ENCODE results near the gene APBB2.

GRCh38 chr4:41202356-41202755 lies 12.0 kb downstream of the APBB2 start:
- TF ChIP-seq, protein P1, sequence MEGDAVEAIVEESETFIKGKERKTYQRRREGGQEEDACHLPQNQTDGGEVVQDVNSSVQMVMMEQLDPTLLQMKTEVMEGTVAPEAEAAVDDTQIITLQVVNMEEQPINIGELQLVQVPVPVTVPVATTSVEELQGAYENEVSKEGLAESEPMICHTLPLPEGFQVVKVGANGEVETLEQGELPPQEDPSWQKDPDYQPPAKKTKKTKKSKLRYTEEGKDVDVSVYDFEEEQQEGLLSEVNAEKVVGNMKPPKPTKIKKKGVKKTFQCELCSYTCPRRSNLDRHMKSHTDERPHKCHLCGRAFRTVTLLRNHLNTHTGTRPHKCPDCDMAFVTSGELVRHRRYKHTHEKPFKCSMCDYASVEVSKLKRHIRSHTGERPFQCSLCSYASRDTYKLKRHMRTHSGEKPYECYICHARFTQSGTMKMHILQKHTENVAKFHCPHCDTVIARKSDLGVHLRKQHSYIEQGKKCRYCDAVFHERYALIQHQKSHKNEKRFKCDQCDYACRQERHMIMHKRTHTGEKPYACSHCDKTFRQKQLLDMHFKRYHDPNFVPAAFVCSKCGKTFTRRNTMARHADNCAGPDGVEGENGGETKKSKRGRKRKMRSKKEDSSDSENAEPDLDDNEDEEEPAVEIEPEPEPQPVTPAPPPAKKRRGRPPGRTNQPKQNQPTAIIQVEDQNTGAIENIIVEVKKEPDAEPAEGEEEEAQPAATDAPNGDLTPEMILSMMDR (IDR thresholded peaks at IDR 0.05; ENCODE audit: low read depth, low read length, poor library complexity, severe bottlenecking), result no peak
- TF ChIP-seq EZH2phosphoT487 (IDR thresholded peaks at IDR 0.05; ENCODE audit: borderline replicate concordance, low read length), result no peak

Measured in DOHH2 (cell line).